Measurements from ENCODE around the gene ERI3.

Gene ERI3

GRCh38 chr1:44256762-44257554 is 98.1 kb downstream of the ERI3 start:
- DNase-seq (ENCODE audit: low read depth in 1 of 2, low spot score in 1 of 2), result no peak
- Histone ChIP-seq H3K4me3 (replicated peaks; ENCODE audit: insufficient read depth, low read length) (no peak overlapping the region), H3K27ac (replicated peaks) (no peak overlapping the region), H3K27me3 (ENCODE audit: insufficient read depth, poor library complexity, severe bottlenecking) (no peaks in the 10 kb centered on the region)
- TF ChIP-seq, protein P1, sequence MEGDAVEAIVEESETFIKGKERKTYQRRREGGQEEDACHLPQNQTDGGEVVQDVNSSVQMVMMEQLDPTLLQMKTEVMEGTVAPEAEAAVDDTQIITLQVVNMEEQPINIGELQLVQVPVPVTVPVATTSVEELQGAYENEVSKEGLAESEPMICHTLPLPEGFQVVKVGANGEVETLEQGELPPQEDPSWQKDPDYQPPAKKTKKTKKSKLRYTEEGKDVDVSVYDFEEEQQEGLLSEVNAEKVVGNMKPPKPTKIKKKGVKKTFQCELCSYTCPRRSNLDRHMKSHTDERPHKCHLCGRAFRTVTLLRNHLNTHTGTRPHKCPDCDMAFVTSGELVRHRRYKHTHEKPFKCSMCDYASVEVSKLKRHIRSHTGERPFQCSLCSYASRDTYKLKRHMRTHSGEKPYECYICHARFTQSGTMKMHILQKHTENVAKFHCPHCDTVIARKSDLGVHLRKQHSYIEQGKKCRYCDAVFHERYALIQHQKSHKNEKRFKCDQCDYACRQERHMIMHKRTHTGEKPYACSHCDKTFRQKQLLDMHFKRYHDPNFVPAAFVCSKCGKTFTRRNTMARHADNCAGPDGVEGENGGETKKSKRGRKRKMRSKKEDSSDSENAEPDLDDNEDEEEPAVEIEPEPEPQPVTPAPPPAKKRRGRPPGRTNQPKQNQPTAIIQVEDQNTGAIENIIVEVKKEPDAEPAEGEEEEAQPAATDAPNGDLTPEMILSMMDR (IDR thresholded peaks at IDR 0.05; ENCODE audit: insufficient read depth, low read length), result no peak
- TF ChIP-seq GABPA (IDR thresholded peaks at IDR 0.05; ENCODE audit: low read depth) (no peak), POLR2AphosphoS5 (IDR thresholded peaks at IDR 0.05; ENCODE audit: low read depth) (no peak), REST (IDR thresholded peaks at IDR 0.05; ENCODE audit: insufficient replicate concordance, low read depth) (no peak), SPI1 (IDR thresholded peaks at IDR 0.05; ENCODE audit: borderline replicate concordance, low read depth) (no peak)

GRCh38 chr1:44254392-44254910 is 100.6 kb downstream of the ERI3 start:
- Histone ChIP-seq H3K27me3 (ENCODE audit: insufficient read depth, poor library complexity, severe bottlenecking) (no peaks in the 10 kb centered on the region), H3K27ac (replicated peaks) (no peak overlapping the region), H3K4me3 (replicated peaks; ENCODE audit: insufficient read depth, low read length) (no peak overlapping the region)
- DNase-seq (ENCODE audit: low read depth in 1 of 2, low spot score in 1 of 2), result no peak
- TF ChIP-seq POLR2AphosphoS5 (IDR thresholded peaks at IDR 0.05; ENCODE audit: low read depth) (no peak), SPI1 (IDR thresholded peaks at IDR 0.05; ENCODE audit: borderline replicate concordance, low read depth) (no peak), REST (IDR thresholded peaks at IDR 0.05; ENCODE audit: insufficient replicate concordance, low read depth) (no peak), GABPA (IDR thresholded peaks at IDR 0.05; ENCODE audit: low read depth) (no peak)
- TF ChIP-seq, protein P1 (IDR thresholded peaks at IDR 0.05; ENCODE audit: insufficient read depth, low read length), result no peak

DNA sequence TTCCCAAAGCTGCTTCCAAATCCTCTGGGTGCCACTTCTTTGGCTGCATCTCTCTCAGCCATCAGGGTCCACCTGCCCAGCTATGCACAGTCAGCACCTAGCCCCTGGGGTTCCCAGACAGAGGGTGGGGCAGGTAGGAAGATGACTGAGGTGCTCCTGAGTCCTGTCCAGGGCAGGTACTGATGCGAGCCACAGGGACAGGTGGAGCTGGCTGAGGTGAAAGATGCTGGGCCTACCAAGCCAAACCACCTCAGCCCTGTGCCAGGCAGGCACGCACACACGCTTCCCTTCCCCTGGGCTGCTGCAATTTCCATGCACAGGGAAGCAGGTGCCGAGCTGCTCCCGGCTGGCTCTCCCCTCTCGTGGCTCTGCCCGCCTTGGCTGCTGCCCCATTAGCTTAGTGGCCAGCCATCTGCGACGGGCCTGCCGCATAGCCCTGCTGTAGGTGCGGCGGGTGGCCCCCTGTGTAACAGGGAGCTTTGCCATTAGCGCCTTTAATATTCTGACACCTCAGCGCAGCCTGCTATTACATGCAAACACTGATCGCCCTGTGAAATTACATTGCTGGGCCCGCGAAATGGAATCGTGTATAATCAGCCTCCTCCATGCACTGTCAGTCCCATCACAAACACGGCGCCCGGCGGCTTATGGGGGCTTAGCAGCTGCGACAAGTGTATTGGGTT is 102.9 kb downstream of the ERI3 start:
- H3K27me3 ChIP-seq (ENCODE audit: insufficient read depth, poor library complexity, severe bottlenecking), result no peaks in the 10 kb centered on the region
- no peak overlapping the region for H3K27ac ChIP-seq (replicated peaks)
- no peak overlapping the region for H3K4me3 ChIP-seq (replicated peaks; ENCODE audit: insufficient read depth, low read length)
- TF ChIP-seq REST (IDR thresholded peaks at IDR 0.05; ENCODE audit: insufficient replicate concordance, low read depth) (no peak), GABPA (IDR thresholded peaks at IDR 0.05; ENCODE audit: low read depth) (no peak), POLR2AphosphoS5 (IDR thresholded peaks at IDR 0.05; ENCODE audit: low read depth) (no peak)
- TF ChIP-seq, protein P1 (IDR thresholded peaks at IDR 0.05; ENCODE audit: insufficient read depth, low read length), result no peak
- DNase-seq (ENCODE audit: low read depth in 1 of 2, low spot score in 1 of 2), result no peak
